Suppressor macrophage treated with lipopolysaccharide for 4 hours (primary cell): ENCODE measurements around the gene SH2D4B.

Source experiments
- DNase-seq: peaks from one replicate; pipeline ENCODE4 v3.0.0-alpha.2; 2020

The SH2D4B gene

GRCh38 chr10:80504158-80504811, 33.4 kb upstream of the SH2D4B start:
- peak; percentile 72 for DNase-seq

DNA sequence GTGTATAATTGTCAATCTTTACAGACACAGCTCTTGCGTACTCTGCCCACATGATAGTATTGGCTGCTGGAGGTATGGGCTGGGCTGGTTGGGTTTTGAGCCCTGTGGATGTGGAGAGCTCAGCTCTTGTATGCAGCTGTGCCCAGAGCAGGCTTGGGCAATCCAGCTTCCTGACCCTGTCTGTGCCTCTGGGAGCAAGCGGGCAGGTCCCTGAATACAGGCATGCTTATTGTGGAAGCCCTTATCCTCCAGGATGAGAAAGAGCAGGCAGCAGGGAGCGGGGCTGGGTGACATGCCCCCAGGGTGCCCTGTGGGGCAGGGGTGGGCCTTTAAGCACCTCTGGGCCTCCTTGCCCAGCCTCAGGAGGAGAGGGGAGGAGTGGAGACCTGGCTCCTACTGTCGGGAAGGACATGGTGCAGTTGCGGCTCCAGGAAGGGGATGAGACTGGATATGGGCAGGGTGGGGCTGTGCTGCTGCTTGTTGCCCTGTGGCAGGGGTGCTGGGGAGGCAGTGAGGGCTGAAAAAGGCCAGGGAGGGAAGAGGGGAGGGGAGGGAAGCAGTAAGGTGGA, 32.7 kb upstream of the SH2D4B start:
- DNase-seq, result no peak

- no peak for DNase-seq
Measured at GRCh38 chr10:80506189-80506575, 31.5 kb upstream of the SH2D4B start.

- DNase-seq, result no peak
Measured at GRCh38 chr10:80506836-80507487, 30.7 kb upstream of the SH2D4B start.

- DNase-seq, result no peak
Measured at GRCh38 chr10:80509108-80509402, 28.6 kb upstream of the SH2D4B start.

GRCh38 chr10:80509403-80510161, 28.1 kb upstream of the SH2D4B start:
- peak; percentile 56 for DNase-seq

GRCh38 chr10:80512031-80512526, 25.6 kb upstream of the SH2D4B start:
- DNase-seq, result no peak

GRCh38 chr10:80513106-80513505, 24.6 kb upstream of the SH2D4B start:
- DNase-seq, result no peak

GRCh38 chr10:80515511-80515910, 22.2 kb upstream of the SH2D4B start:
- DNase-seq, result no peak

DNA sequence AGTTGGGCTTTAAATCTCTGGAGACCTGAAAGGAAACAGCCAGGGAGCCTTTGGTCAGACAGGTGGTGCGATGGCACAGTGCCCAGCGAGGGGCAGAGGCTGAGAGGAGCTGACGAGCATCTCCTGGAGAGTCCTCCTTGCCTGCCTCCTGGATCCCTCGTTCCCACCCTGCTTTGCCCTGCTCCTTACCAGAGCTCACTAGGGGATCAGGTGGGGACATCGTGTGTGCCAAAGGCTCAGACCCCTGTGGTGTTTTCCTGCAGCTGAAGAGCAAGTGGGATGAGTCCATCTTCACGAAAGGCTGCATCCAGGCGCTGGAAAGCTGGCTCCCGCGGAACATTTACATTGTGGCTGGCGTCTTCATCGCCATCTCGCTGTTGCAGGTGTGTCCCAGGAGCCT, 21.8 kb upstream of the SH2D4B start:
- DNase-seq, result no peak

- no peak for DNase-seq
Measured at GRCh38 chr10:80516506-80517075, 21.1 kb upstream of the SH2D4B start.

DNA sequence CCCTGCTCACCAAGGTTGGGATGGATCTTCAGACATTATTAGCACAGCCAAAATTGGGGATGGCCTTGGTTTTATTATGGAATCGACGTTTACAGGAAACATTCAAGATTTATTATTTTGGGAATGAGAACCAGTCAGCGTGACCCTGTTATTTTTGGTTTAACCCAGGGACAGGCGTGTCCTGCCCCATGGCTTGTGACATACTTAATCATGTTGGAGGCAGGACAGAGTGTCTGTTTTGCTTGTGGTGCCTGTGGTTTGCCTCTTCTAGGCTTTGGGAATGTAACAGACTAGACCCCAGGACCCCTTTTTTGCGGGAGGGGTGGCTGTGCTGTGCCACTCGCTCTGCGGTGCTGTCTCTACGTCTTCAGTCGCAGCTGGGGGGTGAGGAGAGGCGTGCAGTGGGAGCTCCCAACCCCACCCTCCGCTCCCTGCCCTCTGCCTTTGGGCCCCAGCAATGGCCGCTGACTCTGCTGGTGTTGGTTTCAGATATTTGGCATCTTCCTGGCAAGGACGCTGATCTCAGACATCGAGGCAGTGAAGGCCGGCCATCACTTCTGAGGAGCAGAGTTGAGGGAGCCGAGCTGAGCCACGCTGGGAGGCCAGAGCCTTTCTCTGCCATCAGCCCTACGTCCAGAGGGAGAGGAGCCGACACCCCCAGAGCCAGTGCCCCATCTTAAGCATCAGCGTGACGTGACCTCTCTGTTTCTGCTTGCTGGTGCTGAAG, 20.1 kb upstream of the SH2D4B start:
- no peak for DNase-seq

DNA sequence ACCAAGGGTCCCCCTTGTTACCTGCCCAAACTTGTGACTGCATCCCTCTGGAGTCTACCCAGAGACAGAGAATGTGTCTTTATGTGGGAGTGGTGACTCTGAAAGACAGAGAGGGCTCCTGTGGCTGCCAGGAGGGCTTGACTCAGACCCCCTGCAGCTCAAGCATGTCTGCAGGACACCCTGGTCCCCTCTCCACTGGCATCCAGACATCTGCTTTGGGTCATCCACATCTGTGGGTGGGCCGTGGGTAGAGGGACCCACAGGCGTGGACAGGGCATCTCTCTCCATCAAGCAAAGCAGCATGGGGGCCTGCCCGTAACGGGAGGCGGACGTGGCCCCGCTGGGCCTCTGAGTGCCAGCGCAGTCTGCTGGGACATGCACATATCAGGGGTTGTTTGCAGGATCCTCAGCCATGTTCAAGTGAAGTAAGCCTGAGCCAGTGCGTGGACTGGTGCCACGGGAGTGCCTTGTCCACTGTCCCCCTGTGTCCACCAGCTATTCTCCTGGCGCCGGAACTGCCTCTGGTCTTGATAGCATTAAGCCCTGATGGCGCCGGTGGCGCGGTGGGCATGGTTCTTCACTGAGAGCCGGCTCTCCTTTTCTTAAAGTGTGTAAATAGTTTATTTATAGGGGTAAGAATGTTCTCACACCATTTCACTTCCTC, 19.4 kb upstream of the SH2D4B start:
- no peak for DNase-seq

DNA sequence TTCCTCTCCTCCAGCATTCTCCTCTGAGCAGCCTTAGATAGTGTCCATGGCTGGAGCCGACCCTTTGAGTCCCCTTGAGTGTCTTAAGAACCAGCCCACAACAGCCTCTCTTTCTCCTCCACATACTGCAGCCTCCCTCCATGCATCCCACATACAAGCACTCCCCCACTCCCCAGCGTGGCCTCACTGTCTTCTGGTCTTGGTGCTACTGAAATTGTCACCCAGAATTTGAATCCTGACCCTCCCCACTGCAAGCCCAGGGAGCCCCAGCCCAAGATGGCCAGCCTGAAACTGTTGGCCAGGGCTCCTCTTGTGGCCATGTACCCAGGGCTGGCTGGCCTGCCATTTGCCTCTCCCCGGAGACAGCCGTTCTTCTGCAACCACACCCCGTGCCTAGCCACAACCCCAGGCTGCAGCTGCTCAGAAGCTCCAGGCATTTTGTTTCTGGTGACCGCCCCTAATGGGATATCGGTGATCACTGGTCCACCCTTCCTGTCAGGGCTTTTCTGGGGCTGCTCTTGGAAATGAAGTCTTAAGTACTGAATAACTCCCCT, 18.8 kb upstream of the SH2D4B start:
- DNase-seq, result no peak

GRCh38 chr10:80519936-80520650, 17.6 kb upstream of the SH2D4B start:
- no peak for DNase-seq

DNA sequence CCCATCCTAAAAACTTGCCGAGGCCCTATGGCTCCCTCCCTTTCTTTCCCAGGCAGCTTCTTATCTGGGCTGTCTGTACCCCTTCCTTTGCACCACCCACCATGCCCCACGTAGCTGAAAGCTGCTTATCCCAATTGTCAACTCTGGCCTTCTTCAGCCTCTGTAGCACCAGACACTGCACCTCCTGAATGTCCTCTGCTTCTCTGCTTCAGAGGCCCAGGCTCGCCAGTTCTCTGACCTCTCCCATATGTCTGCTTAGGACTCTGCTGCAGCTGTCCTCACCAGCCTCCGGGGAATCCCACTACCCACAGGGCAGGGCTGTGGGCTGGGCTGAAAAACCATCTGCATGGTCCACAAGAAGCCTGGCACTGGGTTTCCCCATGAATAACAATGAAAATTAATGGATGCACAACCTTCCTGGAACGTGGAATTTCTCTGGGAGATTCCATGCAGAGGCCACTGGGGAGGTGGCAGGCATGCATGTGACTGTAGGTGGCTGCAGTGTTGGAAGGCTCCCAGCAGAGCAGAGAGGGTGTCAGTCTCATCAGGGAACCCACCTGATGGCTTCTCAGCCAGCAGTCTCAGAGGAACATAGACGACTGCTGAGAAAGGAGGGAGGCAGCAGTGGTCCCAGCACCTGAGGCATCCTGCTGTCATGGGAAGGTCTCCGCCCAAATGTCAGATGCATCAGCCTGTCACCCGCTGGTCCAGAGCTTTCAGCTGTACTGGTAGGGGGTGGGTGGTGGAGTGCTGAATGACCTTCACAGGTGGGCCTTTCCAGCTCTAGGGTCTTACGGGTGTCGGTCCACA, 16.8 kb upstream of the SH2D4B start:
- no peak for DNase-seq

DNA sequence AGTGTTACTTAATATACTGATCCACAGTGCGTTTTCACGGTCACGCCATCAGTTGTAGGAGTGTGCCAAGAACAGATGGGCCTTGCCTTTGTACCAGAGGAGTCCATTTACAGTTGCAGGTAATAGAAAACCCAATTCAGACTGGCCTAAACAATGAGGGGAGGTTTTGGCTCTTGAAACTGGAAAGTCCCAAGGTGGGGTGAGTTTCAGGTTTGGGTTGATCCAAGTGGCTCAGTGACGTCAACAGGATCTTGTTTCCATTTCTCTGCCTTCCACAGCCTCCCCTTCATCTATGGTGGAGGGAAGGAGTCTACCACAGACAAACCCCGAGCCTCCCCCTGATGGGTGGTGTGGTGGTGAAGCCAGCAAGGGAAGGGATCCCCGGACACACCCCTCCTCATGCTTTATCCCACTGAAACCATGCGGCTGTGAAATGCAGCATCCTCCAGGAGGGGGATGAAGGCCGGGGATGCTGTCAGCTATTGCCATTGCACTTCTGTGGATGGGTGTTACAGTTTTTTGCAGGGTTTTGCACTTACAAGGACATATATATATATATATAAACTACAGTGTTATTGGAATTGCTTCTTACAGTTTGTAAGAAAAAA, 14.8 kb upstream of the SH2D4B start:
- DNase-seq, result no peak

DNA sequence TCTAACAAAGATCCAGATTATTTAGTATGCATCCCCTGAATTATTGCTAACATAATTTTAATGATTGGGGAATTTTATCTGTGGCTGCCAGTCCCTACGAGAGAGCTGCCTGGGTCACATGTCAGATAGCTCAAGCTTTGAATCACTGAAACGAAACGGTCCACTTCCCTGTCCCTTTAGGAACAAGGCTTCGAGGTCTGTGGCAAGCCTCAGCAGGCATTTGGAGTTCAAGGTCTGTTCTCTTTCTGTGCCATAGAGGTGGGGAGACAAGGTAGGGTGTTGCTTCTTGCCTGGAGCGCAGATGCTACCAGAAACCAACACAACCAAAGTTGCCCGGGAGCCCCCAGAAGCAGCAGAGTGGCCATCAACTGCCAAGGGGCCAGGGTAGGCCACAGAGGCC, 13.9 kb upstream of the SH2D4B start:
- peak; percentile 79 for DNase-seq

DNA sequence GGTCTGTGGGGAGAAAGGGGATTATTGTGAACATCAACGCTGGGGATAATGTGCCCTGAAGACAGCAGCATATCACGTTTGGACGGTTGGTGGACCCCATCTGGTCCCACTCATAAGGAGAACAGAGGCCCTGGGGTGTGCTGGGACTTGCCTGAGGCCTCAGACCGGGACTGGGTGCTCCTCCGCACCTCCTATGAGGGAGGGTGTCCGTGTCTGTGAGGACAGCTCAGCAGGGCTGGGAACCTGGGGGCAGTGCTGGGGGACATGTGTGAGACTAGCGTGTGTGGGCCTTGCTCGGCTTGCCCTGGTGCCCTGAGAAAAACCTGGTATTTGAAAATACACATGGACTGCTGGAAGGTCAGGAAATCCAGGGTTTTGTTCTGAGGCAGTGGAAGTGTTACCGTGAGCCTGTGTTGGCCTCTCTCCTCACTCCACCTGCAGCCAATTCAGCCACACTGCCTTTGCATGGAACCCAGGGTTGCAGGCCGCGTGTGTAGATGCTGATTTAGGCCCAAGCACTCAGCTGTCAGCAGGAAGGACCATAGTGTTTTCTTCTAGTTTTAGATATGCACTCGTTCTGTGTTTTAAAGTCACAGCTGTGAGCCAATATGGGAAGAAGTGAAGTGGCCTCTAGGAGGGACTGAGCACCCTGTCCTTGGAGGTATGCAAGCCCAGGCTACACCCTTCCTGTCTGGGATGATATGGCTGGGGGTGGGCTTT, 13.4 kb upstream of the SH2D4B start:
- DNase-seq, result no peak
